Activated naive CD8-positive, alpha-beta T cell treated with anti-CD3 and anti-CD28 coated beads, Interleukin-2, amount 10 ng/mL, durations not matched to agents 7 days and 5 days (primary cell): ENCODE data around the gene ZGRF1. TPM values are rescaled to one million over a fixed set of nuclear protein-coding genes. Genes with fewer than 3 reads are reported as not detected.
"Not testable (repeated sequence)": the region's sequence is repeated elsewhere in the genome, so short reads cannot be mapped to it uniquely, and the experiment has no call there.

Experiments used
- ATAC-seq: fragments of 150-1000 bp; cut with Tn5 transposase; one replicate; pipeline ENCODE4 v1.10.0; 2021; ENCODE audit warnings: low read depth, moderate library complexity
- POLR2A ChIA-PET: fragments of 350-600 bp; sonication (Branson Sonifier 250); formaldehyde crosslinking; loops from one replicate; lab custom pipeline; 2021; ENCODE audit warnings: antibody characterized with exemption; lab: Charles Lee
- DNase-seq: peaks from one replicate; pipeline ENCODE4 v3.0.0; 2021
- H3K27ac Mint-ChIP-seq: one replicate; pipeline ENCODE4 v1.8.0; 2022; ENCODE audit warnings: mild to moderate bottlenecking, mixed read lengths
- H3K27me3 Mint-ChIP-seq: one replicate; pipeline ENCODE4 v1.8.0; 2022; ENCODE audit warnings: mild to moderate bottlenecking, moderate library complexity, mixed read lengths
- H3K36me3 Mint-ChIP-seq: one replicate; pipeline ENCODE4 v1.8.0; 2021; ENCODE audit warnings: mild to moderate bottlenecking, mixed read lengths
- H3K4me1 Mint-ChIP-seq: one replicate; pipeline ENCODE4 v1.8.0; 2021; ENCODE audit warnings: mixed read lengths
- H3K4me3 Mint-ChIP-seq: one replicate; pipeline ENCODE4 v1.8.0; 2022; ENCODE audit warnings: mild to moderate bottlenecking, moderate library complexity, mixed read lengths
- H3K9me3 Mint-ChIP-seq: one replicate; pipeline ENCODE4 v1.8.0; 2021; ENCODE audit warnings: mixed read lengths
- total RNA-seq, 2 experiments: library from RNA; stranded (reverse); gene quantifications; one replicate each; pipeline ENCODE4 v1.2.3, GENCODE V29; 2021

ZGRF1 gene
- total RNA-seq, 2 experiments from 2014 or later = 43.2 to 43.9 TPM

DNA sequence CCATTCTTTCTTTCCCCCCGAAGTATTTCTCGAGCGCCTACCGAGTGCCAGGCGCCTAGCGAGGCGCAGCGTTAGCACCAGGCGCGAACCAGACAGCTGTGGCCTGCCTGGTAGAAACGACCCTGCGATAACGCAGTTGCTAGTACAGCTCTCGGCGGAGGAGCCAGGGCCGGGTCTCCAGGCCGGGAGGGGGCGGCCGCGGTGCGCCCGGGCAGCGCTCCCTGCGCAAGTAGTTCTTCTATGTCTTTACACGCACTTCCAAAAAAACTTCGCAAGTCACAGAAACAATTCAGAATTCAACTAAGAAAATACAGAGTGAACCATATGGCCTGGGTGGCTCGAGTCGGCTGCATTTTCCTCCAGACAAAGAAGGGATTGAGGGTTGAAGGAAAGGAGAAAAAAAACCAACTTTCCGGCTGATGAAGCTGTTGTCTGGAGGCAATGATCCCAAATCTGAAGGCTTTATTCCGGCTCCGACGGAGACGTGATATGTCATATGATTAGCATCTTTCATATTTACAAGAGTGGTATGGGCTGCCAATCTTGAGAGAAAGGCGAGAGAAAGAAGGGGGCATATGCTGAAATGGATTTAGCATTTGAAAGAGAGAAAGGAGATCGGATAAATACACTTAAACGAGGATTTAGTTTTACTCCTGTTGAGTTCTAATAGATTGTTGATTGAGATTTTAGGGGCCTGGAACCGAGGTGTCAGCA, 113.5 kb downstream of the ZGRF1 start:
- ATAC-seq (peak; percentile 33), DNase-seq (peak; percentile 66)
- H3K27me3 Mint-ChIP-seq = peaks cover 84% of the 10 kb centered on the region
- H3K4me3 Mint-ChIP-seq = peak overlapping the region; percentile 85
- no peaks in the 10 kb centered on the region for H3K9me3 Mint-ChIP-seq
- POLR2A ChIA-PET = no interaction called here
- H3K4me1 Mint-ChIP-seq = peaks cover 35% of the 10 kb centered on the region
- H3K36me3 Mint-ChIP-seq = no peaks in the 10 kb centered on the region
- no peak overlapping the region for H3K27ac Mint-ChIP-seq

DNA sequence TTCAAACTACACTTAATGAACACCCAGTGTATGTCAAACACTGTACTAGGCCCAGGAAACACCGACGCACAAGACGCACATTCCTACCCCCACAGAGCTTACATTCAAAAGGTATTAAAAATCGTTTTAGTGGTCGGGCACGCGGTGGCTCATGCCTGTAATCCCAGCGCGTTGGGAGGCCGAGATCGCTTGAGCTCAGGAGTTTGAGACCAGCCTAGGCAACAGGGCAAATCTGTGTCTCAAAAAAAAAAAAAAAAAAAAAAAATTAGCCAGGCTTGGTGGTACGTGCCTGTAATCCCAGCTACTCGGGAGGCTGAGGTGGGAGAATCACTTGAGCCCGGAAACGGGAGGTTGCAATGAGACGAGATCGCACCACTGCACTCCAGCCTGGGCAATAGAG, 114.3 kb downstream of the ZGRF1 start:
- peaks cover 42% of the 10 kb centered on the region for H3K4me1 Mint-ChIP-seq
- ATAC-seq, POLR2A ChIA-PET, H3K36me3 Mint-ChIP-seq, H3K27ac Mint-ChIP-seq, H3K9me3 Mint-ChIP-seq, DNase-seq: not testable (repeated sequence)
- H3K4me3 Mint-ChIP-seq = peak overlapping the region; percentile 85
- peaks cover 90% of the 10 kb centered on the region for H3K27me3 Mint-ChIP-seq

DNA sequence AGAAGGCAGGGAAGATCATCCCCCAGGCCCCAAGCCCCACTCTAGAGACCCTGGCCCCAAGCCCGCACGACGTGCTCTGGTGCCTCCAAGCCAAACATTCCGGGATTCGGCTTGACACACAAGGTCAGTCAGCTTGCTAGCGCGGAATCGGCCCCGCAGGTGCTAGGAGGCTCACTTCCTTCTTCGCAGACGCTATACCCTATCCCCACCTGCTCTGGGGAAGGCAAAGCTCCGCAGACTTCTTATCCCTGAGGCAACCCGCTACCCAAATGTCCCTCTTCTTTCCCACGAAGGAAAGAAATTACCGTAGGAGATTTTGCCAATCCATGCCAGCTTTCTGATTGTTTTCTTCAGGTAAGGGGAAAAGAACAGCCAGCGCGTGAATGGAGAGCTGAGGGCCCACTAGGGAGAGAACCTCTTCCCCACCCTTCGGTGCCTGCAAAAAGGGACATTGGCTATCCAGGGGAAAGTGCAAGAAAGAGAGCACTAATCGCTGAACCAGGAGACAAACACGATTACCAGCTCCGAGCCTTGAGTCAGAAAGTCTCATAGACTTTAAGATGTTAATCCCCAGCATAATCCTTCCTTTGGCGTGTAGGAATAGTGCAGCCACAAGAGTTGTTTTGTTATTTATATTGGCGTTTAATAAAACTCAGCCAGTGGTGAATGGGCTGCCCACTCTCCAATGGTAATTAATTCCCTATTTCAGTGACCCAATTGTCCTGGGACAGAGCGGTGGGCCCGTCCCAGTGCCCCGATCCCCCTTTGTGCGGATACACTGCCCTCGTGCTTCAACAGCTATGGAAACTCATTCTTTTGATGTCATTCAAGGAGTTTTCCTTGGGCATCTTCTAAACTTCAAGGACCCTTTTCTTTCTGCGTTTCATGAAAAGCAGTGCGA, 115.3 kb downstream of the ZGRF1 start:
- H3K27me3 Mint-ChIP-seq = peaks cover 90% of the 10 kb centered on the region
- DNase-seq (peak; percentile 42), ATAC-seq (no peak)
- peaks cover 49% of the 10 kb centered on the region for H3K4me1 Mint-ChIP-seq
- no peaks in the 10 kb centered on the region for H3K9me3 Mint-ChIP-seq
- POLR2A ChIA-PET = no interaction called here
- no peaks in the 10 kb centered on the region for H3K36me3 Mint-ChIP-seq
- no peak overlapping the region for H3K27ac Mint-ChIP-seq
- peak overlapping the region; percentile 74 for H3K4me3 Mint-ChIP-seq

DNA sequence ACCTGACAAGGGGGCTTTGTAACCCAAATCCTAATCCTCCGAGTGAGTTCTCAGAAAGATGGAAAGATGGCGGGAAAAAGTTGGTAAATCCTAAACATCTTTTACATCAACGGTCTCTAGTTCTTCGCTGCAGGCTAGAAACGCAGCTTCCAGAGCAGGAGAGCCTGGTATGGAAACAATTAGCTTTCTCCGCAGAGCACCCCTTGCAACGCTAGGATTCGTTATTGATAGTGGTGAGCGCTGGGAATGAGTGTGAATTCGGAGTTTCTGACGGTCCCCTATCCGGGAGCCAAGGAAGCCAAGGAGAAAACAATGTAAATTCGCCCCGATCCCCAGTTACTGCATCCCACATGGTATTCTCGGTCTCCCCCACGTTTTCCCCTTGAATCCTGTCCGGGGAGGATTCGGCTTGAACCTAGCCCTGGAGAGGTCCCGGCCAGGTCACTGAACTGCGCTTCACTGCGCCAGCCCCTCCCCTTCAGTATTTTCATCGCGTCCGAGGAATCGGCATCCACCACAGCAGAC, 116.0 kb downstream of the ZGRF1 start:
- no peak overlapping the region for H3K27ac Mint-ChIP-seq

GRCh38 chr4:112519689-112520597, 116.8 kb downstream of the ZGRF1 start:
- no peak overlapping the region for H3K27ac Mint-ChIP-seq
- peak overlapping the region; percentile 74 for H3K4me3 Mint-ChIP-seq
- H3K9me3 Mint-ChIP-seq = no peaks in the 10 kb centered on the region
- peaks cover 84% of the 10 kb centered on the region for H3K27me3 Mint-ChIP-seq
- DNase-seq (peak; percentile 34), ATAC-seq (no peak)
- H3K36me3 Mint-ChIP-seq = no peaks in the 10 kb centered on the region
- POLR2A ChIA-PET = no interaction called here
- H3K4me1 Mint-ChIP-seq = peaks cover 52% of the 10 kb centered on the region

More for the DNA sequence above, 116.0 kb downstream of the ZGRF1 start:
- POLR2A ChIA-PET = no interaction called here
- Mint-ChIP-seq H3K4me3 (peak overlapping the region; percentile 74), H3K36me3 (no peaks in the 10 kb centered on the region), H3K4me1 (peaks cover 49% of the 10 kb centered on the region), H3K9me3 (no peaks in the 10 kb centered on the region), H3K27me3 (peaks cover 88% of the 10 kb centered on the region)
- DNase-seq (no peak), ATAC-seq (no peak)

- no peaks in the 10 kb centered on the region for H3K9me3 Mint-ChIP-seq
- POLR2A ChIA-PET = no interaction called here
- H3K4me1 Mint-ChIP-seq = peaks cover 54% of the 10 kb centered on the region
- H3K27me3 Mint-ChIP-seq = peaks cover 86% of the 10 kb centered on the region
- DNase-seq = no peak
- H3K27ac Mint-ChIP-seq = no peak overlapping the region
- ATAC-seq = no peak
- H3K36me3 Mint-ChIP-seq = no peaks in the 10 kb centered on the region
- H3K4me3 Mint-ChIP-seq = no peak overlapping the region
These were observed 118.0 kb downstream of the ZGRF1 start for GRCh38 chr4:112518675-112519074.

DNA sequence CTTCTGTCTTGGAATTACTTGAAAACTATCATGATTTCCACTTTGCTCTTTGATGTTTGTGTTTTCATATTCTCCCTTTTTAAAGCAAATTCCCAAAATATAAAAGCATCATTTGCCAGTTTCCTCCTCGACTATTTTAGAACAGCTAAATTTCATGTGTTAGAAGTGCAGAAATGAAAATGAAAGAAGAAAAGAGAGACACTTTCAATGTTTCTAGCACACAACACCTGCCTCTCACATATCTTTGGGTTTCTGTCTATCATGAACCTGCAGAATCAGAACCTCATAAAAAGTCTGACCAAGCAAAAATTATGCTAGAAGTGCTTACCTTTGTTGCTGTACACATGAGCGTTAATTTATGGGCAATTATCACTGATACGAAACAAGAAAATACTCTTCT, 118.8 kb downstream of the ZGRF1 start:
- H3K27ac Mint-ChIP-seq = no peak overlapping the region
- peaks cover 88% of the 10 kb centered on the region for H3K27me3 Mint-ChIP-seq
- no peaks in the 10 kb centered on the region for H3K36me3 Mint-ChIP-seq
- H3K4me1 Mint-ChIP-seq = peaks cover 51% of the 10 kb centered on the region
- H3K4me3 Mint-ChIP-seq = peak overlapping the region; percentile 80
- no peaks in the 10 kb centered on the region for H3K9me3 Mint-ChIP-seq
- ATAC-seq (no peak), DNase-seq (no peak)
- POLR2A ChIA-PET = no interaction called here

GRCh38 chr4:112517067-112517634, 119.6 kb downstream of the ZGRF1 start:
- peak; percentile 57 for DNase-seq
- Mint-ChIP-seq H3K4me1 (peaks cover 51% of the 10 kb centered on the region), H3K27me3 (peaks cover 88% of the 10 kb centered on the region), H3K36me3 (no peaks in the 10 kb centered on the region), H3K4me3 (peak overlapping the region; percentile 80), H3K9me3 (no peaks in the 10 kb centered on the region), H3K27ac (no peak overlapping the region)
- no peak for ATAC-seq
- POLR2A ChIA-PET = interaction anchor here (2.6 kb wide), 1 partner anchor 231 kb away, joined by 16 read pairs; the partner anchor contains the start of gene TIFA

- Mint-ChIP-seq H3K4me1 (peaks cover 51% of the 10 kb centered on the region), H3K36me3 (no peaks in the 10 kb centered on the region), H3K9me3 (no peaks in the 10 kb centered on the region), H3K27ac (no peak overlapping the region), H3K27me3 (peaks cover 88% of the 10 kb centered on the region), H3K4me3 (peak overlapping the region; percentile 94)
- POLR2A ChIA-PET = interaction anchor here (0.6 to 2.6 kb wide), 2 partner anchors 54 to 230 kb away, joined by 7 to 16 read pairs; partner anchors contain the start of gene TIFA
- no peak for ATAC-seq
- DNase-seq = peak; percentile 47
These were observed 120.1 kb downstream of the ZGRF1 start for GRCh38 chr4:112516471-112517066.

DNA sequence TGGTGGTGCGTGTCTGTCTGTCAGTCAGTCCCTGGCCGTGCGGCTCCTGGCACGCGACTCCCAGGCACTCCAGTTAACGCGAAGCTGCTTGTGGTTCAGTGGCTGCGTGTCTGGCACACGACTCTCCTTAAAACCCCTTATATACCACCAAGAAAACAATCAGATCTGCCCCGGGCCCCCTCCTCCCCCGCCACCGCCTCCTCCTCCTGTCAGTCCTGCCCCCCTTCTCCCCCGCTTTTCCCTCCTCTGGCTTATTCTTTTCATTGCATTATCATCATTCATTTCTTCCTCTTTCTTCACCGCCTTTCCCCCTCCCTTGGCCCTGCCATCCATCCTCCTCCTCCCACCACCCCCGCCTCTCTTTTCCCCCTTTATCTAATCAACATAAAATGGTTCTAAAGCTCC, 120.6 kb downstream of the ZGRF1 start, which contains the start of gene NEUROG2:
NEUROG2 (minus strand) TSS at position 115 of the 405 bp plus-strand sequence. CDS start 705 bp downstream, outside the sequence.
- DNase-seq = no peak
- Mint-ChIP-seq H3K36me3 (no peaks in the 10 kb centered on the region), H3K27ac (peak within 1 kb of the TSS; percentile 82), H3K4me1 (peaks cover 52% of the 10 kb centered on the region), H3K4me3 (peak within 1 kb of the TSS; percentile 94), H3K9me3 (no peaks in the 10 kb centered on the region), H3K27me3 (peaks cover 88% of the 10 kb centered on the region)
- POLR2A ChIA-PET = interaction anchor here (0.6 to 2.6 kb wide), 2 partner anchors 53 to 230 kb away, joined by 7 to 16 read pairs; partner anchors contain the start of gene TIFA
- ATAC-seq = no peak

GRCh38 chr4:112515198-112516065, 121.3 kb downstream of the ZGRF1 start:
- POLR2A ChIA-PET = interaction anchor here (2.6 kb wide), 1 partner anchor 229 kb away, joined by 16 read pairs; the partner anchor contains the start of gene TIFA
- Mint-ChIP-seq H3K27ac (peak overlapping the region; percentile 82), H3K27me3 (peaks cover 85% of the 10 kb centered on the region), H3K4me3 (peak overlapping the region; percentile 94), H3K36me3 (no peaks in the 10 kb centered on the region), H3K9me3 (no peaks in the 10 kb centered on the region), H3K4me1 (peaks cover 47% of the 10 kb centered on the region)
- ATAC-seq (peak; percentile 61), DNase-seq (peak; percentile 70)
